GM12864 (cell line): ENCODE measurements around the gene GNA15.
"Not testable (repeated sequence)": the region's sequence is repeated elsewhere in the genome, so short reads cannot be mapped to it uniquely, and the experiment has no call there.

Source experiments
- DNase-seq: peaks from one replicate; pipeline ENCODE4 v3.0.0-alpha.2; 2011; ENCODE audit warnings: low read depth
- H3K4me3 ChIP-seq: 2 replicates; pipeline ENCODE4 v1.5.1; 2011; ENCODE audit warnings: mild to moderate bottlenecking, low read depth, low read length, control low read depth
- CTCF ChIP-seq: IDR thresholded peaks from 2 replicates; pipeline ENCODE4 v1.5.1; 2011; ENCODE audit warnings: low read depth, mild to moderate bottlenecking, moderate library complexity, low read length, control low read depth, inconsistent platforms; ENCODE audit errors: missing control alignments

Gene GNA15

GRCh38 chr19:3135961-3136683 lies at the start of gene GNA15:
GNA15 (plus strand) TSS chr19:3136033; CDS start chr19:3136451, 418 bp downstream.
- DNase-seq: no peak
- peak within 1 kb of the TSS; percentile 45 for H3K4me3 ChIP-seq
- no peak for TF ChIP-seq CTCF

GRCh38 chr19:3087769-3088168 lies 48.1 kb upstream of the GNA15 start:
- H3K4me3 ChIP-seq: no peak overlapping the region
- no peak for TF ChIP-seq CTCF
- DNase-seq: no peak

- not testable (repeated sequence) for H3K4me3 ChIP-seq, DNase-seq
These were observed 46.5 kb upstream of the GNA15 start for GRCh38 chr19:3089299-3089855.

- no peak for TF ChIP-seq CTCF
- no peak for DNase-seq
- H3K4me3 ChIP-seq: peak overlapping the region; percentile 71
These were observed 41.0 kb upstream of the GNA15 start for GRCh38 chr19:3094601-3095440.

- no peak for TF ChIP-seq CTCF
- peak overlapping the region; percentile 71 for H3K4me3 ChIP-seq
- DNase-seq: no peak
These were observed 40.2 kb upstream of the GNA15 start for GRCh38 chr19:3095441-3096191.

- TF ChIP-seq CTCF: no peak
- H3K4me3 ChIP-seq: no peak overlapping the region
- DNase-seq: no peak
These were observed 39.4 kb upstream of the GNA15 start for GRCh38 chr19:3096267-3096901.
